RPMI8226 (cell line): Measurements from ENCODE around the gene VEZT.

Experiments used
- DNase-seq: peaks from one replicate; pipeline ENCODE4 v3.0.0-alpha.2; 2015

VEZT gene

GRCh38 chr12:95326445-95326844, 108.8 kb downstream of the VEZT start:
- no peak for DNase-seq

- no peak for DNase-seq
Observed at GRCh38 chr12:95326855-95327254, 109.2 kb downstream of the VEZT start.

GRCh38 chr12:95328708-95329107, 111.1 kb downstream of the VEZT start:
- DNase-seq = no peak

- DNase-seq = no peak
Observed at GRCh38 chr12:95335948-95336347, 118.3 kb downstream of the VEZT start.

- DNase-seq = peak; percentile 43
Observed at GRCh38 chr12:95336387-95337067, 118.9 kb downstream of the VEZT start.

- DNase-seq = no peak
Observed at GRCh38 chr12:95337146-95337545, 119.5 kb downstream of the VEZT start.

GRCh38 chr12:95339086-95339788, 121.6 kb downstream of the VEZT start:
- DNase-seq = no peak

GRCh38 chr12:95342008-95342407, 124.4 kb downstream of the VEZT start:
- no peak for DNase-seq

GRCh38 chr12:95343461-95344230, 126.0 kb downstream of the VEZT start:
- no peak for DNase-seq

- no peak for DNase-seq
Observed at GRCh38 chr12:95349291-95349690, 131.7 kb downstream of the VEZT start.

GRCh38 chr12:95351748-95352147, 134.1 kb downstream of the VEZT start:
- peak; percentile 40 for DNase-seq
